SK-N-SH (cell line): Measurements from ENCODE around the gene C10orf143. TPM values are rescaled to one million over a fixed set of nuclear protein-coding genes. Genes with fewer than 3 reads are reported as not detected.

Experiments
- CTCF ChIA-PET: fragments of 300-600, 350-600 bp; formaldehyde crosslinking; extraction: SDS; loops from one replicate; lab custom pipeline; 2021; lab: Yijun Ruan, JAX
- POLR2A ChIA-PET: fragments of 350-600 bp; sonication (Branson Sonifier 250); formaldehyde crosslinking; extraction: SDS; loops from one replicate; lab custom pipeline; 2020; ENCODE audit warnings: antibody characterized with exemption, inconsistent platforms; lab: Yijun Ruan, JAX
- DNase-seq: peaks from one replicate; pipeline ENCODE4 v3.0.0; 2012
- H2AFZ ChIP-seq: fragments of 200-600 bp; sonication (generic); 2 replicates; pipeline ENCODE4 v1.8.1; 2016; ENCODE audit warnings: antibody characterized with exemption, mild to moderate bottlenecking, low read depth
- H3F3A ChIP-seq: fragments of 200-600 bp; sonication (generic); replicated peaks from 2 replicates; pipeline ENCODE3; 2016; ENCODE audit warnings: antibody characterized with exemption, mild to moderate bottlenecking; ENCODE audit not compliant: insufficient read depth
- H3K27ac ChIP-seq, 2 experiments: fragments of 200-500 bp in 1 of 2; fragments of 200-600 bp in 1 of 2; sonication (Bioruptor generic) in 1 of 2; sonication (generic), shearing (Covaris generic) in 1 of 2; 2 replicates each; pipeline versions ENCODE4 v1.5.1 to v1.6.1; 2014 to 2016; ENCODE audit warnings: low read depth in 2 of 2, inconsistent platforms in 1 of 2, low read length in 1 of 2, mild to moderate bottlenecking in 1 of 2, mixed read lengths in 1 of 2
- H3K27me3 ChIP-seq: fragments of 200-600 bp; sonication (generic), shearing (Covaris generic); 2 replicates; pipeline ENCODE4 v1.6.1; 2016; ENCODE audit warnings: mixed run types; ENCODE audit not compliant: insufficient read depth
- H3K36me3 ChIP-seq, 2 experiments: fragments of 200-500 bp in 1 of 2; fragments of 200-600 bp in 1 of 2; sonication (Bioruptor generic) in 1 of 2; sonication (generic) in 1 of 2; replicated peaks in 1 of 2; 2 replicates each; pipeline versions ENCODE3 to v1.5.1; 2014 to 2016; ENCODE audit warnings: low read length in 1 of 2, mild to moderate bottlenecking in 1 of 2; ENCODE audit not compliant: insufficient read depth in 2 of 2, control insufficient read depth in 1 of 2
- H3K4me1 ChIP-seq, 2 experiments: fragments of 200-500 bp in 1 of 2; fragments of 200-600 bp in 1 of 2; sonication (Bioruptor generic) in 1 of 2; sonication (generic), shearing (Covaris generic) in 1 of 2; 2 replicates each; pipeline versions ENCODE4 v1.5.1 to v1.6.1; 2014 to 2016; ENCODE audit warnings: low read depth in 1 of 2, low read length in 1 of 2, mixed run types in 1 of 2; ENCODE audit not compliant: insufficient read depth in 2 of 2, control insufficient read depth in 1 of 2
- H3K4me2 ChIP-seq: fragments of 200-600 bp; sonication (generic), shearing (Covaris generic); 2 replicates; pipeline ENCODE4 v1.6.1; 2017; ENCODE audit warnings: mixed run types
- H3K4me3 ChIP-seq, 2 experiments: fragments of 200-500 bp in 1 of 2; fragments of 200-600 bp in 1 of 2; sonication (Bioruptor generic) in 1 of 2; sonication (generic), shearing (Covaris generic) in 1 of 2; 2 replicates each; pipeline versions ENCODE4 v1.5.1 to v1.8.1; 2014 to 2016; ENCODE audit warnings: low read depth in 2 of 2, inconsistent platforms in 1 of 2, low read length in 1 of 2, mild to moderate bottlenecking in 1 of 2, mixed read lengths in 1 of 2, moderate library complexity in 1 of 2
- H3K79me2 ChIP-seq: fragments of 200-600 bp; sonication (generic); 2 replicates; pipeline ENCODE4 v1.8.1; 2017; ENCODE audit warnings: mild to moderate bottlenecking; ENCODE audit not compliant: insufficient read depth
- H3K9ac ChIP-seq: fragments of 200-600 bp; sonication (generic); 2 replicates; pipeline ENCODE4 v1.6.1; 2017; ENCODE audit warnings: mixed run types
- H3K9me2 ChIP-seq: fragments of 200-600 bp; sonication (generic); 2 replicates; pipeline ENCODE4 v1.6.1; 2017; ENCODE audit warnings: mixed run types
- H3K9me3 ChIP-seq: fragments of 200-600 bp; sonication (generic); 2 replicates; pipeline ENCODE4 v1.6.1; 2017; ENCODE audit warnings: mixed run types, mild to moderate bottlenecking, moderate library complexity
- H4K20me1 ChIP-seq: fragments of 200-600 bp; sonication (generic); 2 replicates; pipeline ENCODE4 v1.6.1; 2017; ENCODE audit warnings: mild to moderate bottlenecking, mixed run types; ENCODE audit not compliant: insufficient read depth
- CHD2 ChIP-seq: fragments of 150-350 bp; IDR thresholded peaks from 2 replicates; pipeline ENCODE4 v1.6.1; 2018; ENCODE audit warnings: low read length; ENCODE audit not compliant: partially characterized antibody
- EP300 ChIP-seq, 2 experiments: IDR thresholded peaks; 2 replicates each; pipeline versions ENCODE4 v1.4.0 to v1.6.1; 2012; ENCODE audit warnings: borderline replicate concordance in 1 of 2, low read depth in 1 of 2, low read length in 1 of 2
- EZH2phosphoT487 ChIP-seq: fragments of 200-600 bp; sonication (generic); IDR thresholded peaks from 2 replicates; pipeline ENCODE4 v1.6.1; 2017; ENCODE audit warnings: low read depth, mixed run types, mild to moderate bottlenecking, antibody characterized with exemption, moderate library complexity, borderline replicate concordance
- FOSL2 ChIP-seq: IDR thresholded peaks from 2 replicates; pipeline ENCODE4 v1.4.0; 2012; ENCODE audit warnings: low read depth, mild to moderate bottlenecking, moderate library complexity, borderline replicate concordance
- FOXJ3 ChIP-seq: sonication (generic); formaldehyde crosslinking; IDR thresholded peaks from 2 replicates; pipeline ENCODE4 v1.5.1; 2020; ENCODE audit warnings: mild to moderate bottlenecking, missing genetic modification reagents
- FOXM1 ChIP-seq: IDR thresholded peaks from 2 replicates; pipeline ENCODE4 v1.4.0; 2012; ENCODE audit warnings: low read depth, mild to moderate bottlenecking
- GATA2 ChIP-seq: sonication (generic); formaldehyde crosslinking; IDR thresholded peaks from 2 replicates; pipeline ENCODE4 v1.5.0; 2020; ENCODE audit warnings: mild to moderate bottlenecking, missing genetic modification reagents
- IRF3 ChIP-seq: fragments of 150-350 bp; IDR thresholded peaks from 2 replicates; pipeline ENCODE4 v1.6.1; 2016; ENCODE audit warnings: mild to moderate bottlenecking, low read depth, low read length
- JUND ChIP-seq: IDR thresholded peaks from 2 replicates; pipeline ENCODE4 v1.4.0; 2012
- MEF2A ChIP-seq: IDR thresholded peaks from 2 replicates; pipeline ENCODE4 v1.4.0; 2012; ENCODE audit warnings: low read depth, borderline replicate concordance
- MXI1 ChIP-seq: IDR thresholded peaks from 2 replicates; pipeline ENCODE4 v1.6.1; 2012; ENCODE audit warnings: mild to moderate bottlenecking, low read depth, low read length, improper control_type of control experiment
- NFIC ChIP-seq: IDR thresholded peaks from 2 replicates; pipeline ENCODE4 v1.4.0; 2012; ENCODE audit warnings: borderline replicate concordance
- POLR2AphosphoS5 ChIP-seq: IDR thresholded peaks from 2 replicates; pipeline ENCODE4 v1.6.1; 2012; ENCODE audit warnings: low read depth, low read length
- RFX5 ChIP-seq: IDR thresholded peaks from 2 replicates; pipeline ENCODE4 v1.6.1; 2012; ENCODE audit warnings: mild to moderate bottlenecking, improper control_type of control experiment, low read length
- RXRA ChIP-seq: IDR thresholded peaks from 2 replicates; pipeline ENCODE4 v1.4.0; 2012; ENCODE audit warnings: low read depth, mild to moderate bottlenecking, borderline replicate concordance
- SIN3A ChIP-seq: IDR thresholded peaks from 2 replicates; pipeline ENCODE4 v1.6.1; 2012; ENCODE audit warnings: low read depth, mild to moderate bottlenecking, low read length, moderate library complexity, borderline replicate concordance
- TAF1 ChIP-seq: IDR thresholded peaks from 2 replicates; pipeline ENCODE4 v1.6.1; 2012; ENCODE audit warnings: low read depth, mild to moderate bottlenecking, low read length, moderate library complexity, borderline replicate concordance
- TCF12 ChIP-seq: IDR thresholded peaks from 2 replicates; pipeline ENCODE4 v1.4.0; 2012
- TEAD4 ChIP-seq: IDR thresholded peaks from 2 replicates; pipeline ENCODE4 v1.4.0; 2012; ENCODE audit warnings: mild to moderate bottlenecking, borderline replicate concordance; ENCODE audit not compliant: insufficient read depth
- USF1 ChIP-seq: IDR thresholded peaks from 2 replicates; pipeline ENCODE4 v1.4.0; 2012; ENCODE audit warnings: low read depth, borderline replicate concordance
- YY1 ChIP-seq: IDR thresholded peaks from 2 replicates; pipeline ENCODE4 v1.4.0; 2012; ENCODE audit warnings: low read depth, mild to moderate bottlenecking
- ZBTB33 ChIP-seq: IDR thresholded peaks from 2 replicates; pipeline ENCODE4 v1.4.0; 2012; ENCODE audit warnings: low read depth, borderline replicate concordance
- WGBS: methylation state at CpG from one replicate; pipeline ENCODE4 v1.1.6; 2017; ENCODE audit warnings: low lambda C conversion rate; 5-methylcytosine and 5-hydroxymethylcytosine counted together
- polyA plus RNA-seq, 3 experiments: library from polyadenylated mRNA; depleted of rRNA; stranded (reverse); fragments of >200 nt; gene quantifications; 2 replicates each; pipeline ENCODE4 v1.2.3, GENCODE V29; 2012
- TF ChIP-seq, protein P1 (sequence below): IDR thresholded peaks from 2 replicates; pipeline ENCODE4; 2012
- TF ChIP-seq, protein P2 (sequence below): IDR thresholded peaks from 2 replicates; pipeline ENCODE4 v1.4.0; 2012; ENCODE audit warnings: low read depth

Gene C10orf143
- polyA plus RNA-seq, 1 of the 3 experiments (the other 2 are of a cell fraction): 2.2 TPM

DNA sequence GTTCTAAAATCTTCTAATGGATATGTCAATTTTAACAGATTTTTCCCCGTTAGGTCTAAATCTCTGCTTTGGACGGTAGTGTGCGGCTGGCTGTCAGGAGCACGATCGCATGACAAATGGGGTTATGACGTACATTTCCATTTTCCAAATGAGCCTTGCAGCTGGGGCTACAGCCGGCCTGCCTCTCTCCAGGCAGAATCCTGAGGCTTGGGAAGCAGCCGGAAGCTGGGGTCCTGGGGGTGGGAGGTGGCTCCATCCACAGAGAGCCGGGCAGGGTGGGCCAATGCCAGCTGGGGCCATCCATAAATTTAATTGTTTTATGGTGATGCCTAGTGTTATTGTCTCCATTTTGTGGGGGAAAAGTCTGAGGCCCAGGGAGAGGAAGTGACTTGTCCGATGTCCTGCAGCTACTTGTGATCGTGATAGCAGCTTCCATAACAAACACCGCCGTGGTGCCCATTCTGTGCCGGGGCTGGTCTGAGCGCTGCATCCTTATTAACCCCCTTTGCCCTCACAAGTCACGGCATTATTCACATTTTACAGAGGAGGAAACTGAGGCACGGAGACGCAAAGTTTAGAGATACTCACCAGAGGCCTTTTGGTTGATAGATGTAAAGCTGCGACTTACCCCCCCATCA lies 93.5 kb downstream of the C10orf143 start:
- Histone ChIP-seq H3K9ac (no peak overlapping the region), H3K4me3 (no peak overlapping the region), H3K4me2 (no peak overlapping the region), H4K20me1 (no peaks in the 10 kb centered on the region), H3K9me3 (no peaks in the 10 kb centered on the region), H3K9me2 (no peaks in the 10 kb centered on the region), H3K27me3 (no peaks in the 10 kb centered on the region), H3K4me1 (no peaks in the 10 kb centered on the region), H3K27ac (no peak overlapping the region), H3K79me2 (no peaks in the 10 kb centered on the region), H3F3A (no peaks in the 10 kb centered on the region), H3K36me3 (no peaks in the 10 kb centered on the region), H2AFZ (no peak overlapping the region)
- ChIA-PET CTCF (interaction anchor here (1.5 kb wide), 1 partner anchor 93 kb away, joined by 3 read pairs; no protein-coding TSS in a partner anchor), POLR2A (no interaction called here)
- DNase-seq: no peak
- TF ChIP-seq MEF2A (no peak), GATA2 (CRISPR knock-in tag) (no peak), TCF12 (no peak), FOXM1 (no peak), EZH2phosphoT487 (no peak), USF1 (no peak), RFX5 (no peak), TEAD4 (no peak)
- WGBS: 70% methylated on average over 19 of the region's 19 CpGs

- no peaks in the 10 kb centered on the region for H3K27me3 ChIP-seq
- no peaks in the 10 kb centered on the region for H3F3A ChIP-seq
- POLR2A ChIA-PET: no interaction called here
- H3K79me2 ChIP-seq: no peaks in the 10 kb centered on the region
- H3K9ac ChIP-seq: no peak overlapping the region
- no peaks in the 10 kb centered on the region for H3K4me1 ChIP-seq
- no peak overlapping the region for H2AFZ ChIP-seq
- CTCF ChIA-PET: interaction anchor here (1.5 kb wide), 2 partner anchors 15 to 94 kb away, joined by 3 to 4 read pairs; no protein-coding TSS in a partner anchor
- H3K9me3 ChIP-seq: no peaks in the 10 kb centered on the region
- no peak overlapping the region for H3K4me2 ChIP-seq
- no peak overlapping the region for H3K27ac ChIP-seq
- H3K4me3 ChIP-seq: no peak overlapping the region
- 58% methylated on average over 3 of the region's 3 CpGs for WGBS
- H3K9me2 ChIP-seq: no peaks in the 10 kb centered on the region
- no peaks in the 10 kb centered on the region for H3K36me3 ChIP-seq
- no peak for DNase-seq
- no peaks in the 10 kb centered on the region for H4K20me1 ChIP-seq
- TF ChIP-seq ZBTB33: no peak
- TF ChIP-seq FOSL2: no peak
- no peak for TF ChIP-seq RXRA
- TF ChIP-seq FOXM1: no peak
- TF ChIP-seq TAF1: no peak
- no peak for TF ChIP-seq YY1
- TF ChIP-seq, protein P1, sequence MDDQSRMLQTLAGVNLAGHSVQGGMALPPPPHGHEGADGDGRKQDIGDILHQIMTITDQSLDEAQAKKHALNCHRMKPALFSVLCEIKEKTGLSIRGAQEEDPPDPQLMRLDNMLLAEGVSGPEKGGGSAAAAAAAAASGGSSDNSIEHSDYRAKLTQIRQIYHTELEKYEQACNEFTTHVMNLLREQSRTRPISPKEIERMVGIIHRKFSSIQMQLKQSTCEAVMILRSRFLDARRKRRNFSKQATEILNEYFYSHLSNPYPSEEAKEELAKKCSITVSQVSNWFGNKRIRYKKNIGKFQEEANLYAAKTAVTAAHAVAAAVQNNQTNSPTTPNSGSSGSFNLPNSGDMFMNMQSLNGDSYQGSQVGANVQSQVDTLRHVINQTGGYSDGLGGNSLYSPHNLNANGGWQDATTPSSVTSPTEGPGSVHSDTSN: no peak
- no peak for TF ChIP-seq GATA2 (CRISPR knock-in tag)
- TF ChIP-seq, protein P2, sequence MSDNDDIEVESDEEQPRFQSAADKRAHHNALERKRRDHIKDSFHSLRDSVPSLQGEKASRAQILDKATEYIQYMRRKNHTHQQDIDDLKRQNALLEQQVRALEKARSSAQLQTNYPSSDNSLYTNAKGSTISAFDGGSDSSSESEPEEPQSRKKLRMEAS: no peak
- no peak for TF ChIP-seq SIN3A
- no peak for TF ChIP-seq NFIC
- TF ChIP-seq IRF3: no peak
- no peak for TF ChIP-seq EP300 (IDR thresholded peaks at IDR 0.05; ENCODE audit: borderline replicate concordance in 1 of 2, low read depth in 1 of 2, low read length in 1 of 2)
- no peak for TF ChIP-seq JUND
- no peak for TF ChIP-seq POLR2AphosphoS5
- no peak for TF ChIP-seq CHD2
- no peak for TF ChIP-seq MXI1
- TF ChIP-seq FOXJ3 (CRISPR knock-in tag): no peak
Observed at GRCh38 chr10:130016095-130016494, 94.5 kb downstream of the C10orf143 start.
